DOHH2 (cell line): ENCODE data around the gene FBRSL1.

Source experiments
- H3F3A ChIP-seq: fragments of 200-600 bp; sonication (generic), shearing (Covaris generic); 2 replicates; pipeline ENCODE4 v1.6.0; 2016; ENCODE audit warnings: antibody characterized with exemption, mild to moderate bottlenecking; ENCODE audit not compliant: control insufficient read depth, insufficient read depth
- H3K27ac ChIP-seq: fragments of 200-600 bp; sonication (generic); 2 replicates; pipeline ENCODE4 v1.5.1; 2014; ENCODE audit warnings: low read depth, mild to moderate bottlenecking, low read length, moderate library complexity
- H3K27me3 ChIP-seq: fragments of 200-600 bp; sonication (generic); 2 replicates; pipeline ENCODE4 v1.6.1; 2014; ENCODE audit warnings: mild to moderate bottlenecking, low read length, mixed read lengths; ENCODE audit not compliant: control insufficient read depth
- H3K36me3 ChIP-seq: fragments of 200-600 bp; sonication (generic); 2 replicates; pipeline ENCODE4 v1.6.1; 2014; ENCODE audit warnings: mild to moderate bottlenecking, low read length, moderate library complexity, mixed read lengths; ENCODE audit not compliant: control insufficient read depth
- H3K4me1 ChIP-seq: fragments of 200-600 bp; sonication (generic); 2 replicates; pipeline ENCODE4 v1.6.1; 2014; ENCODE audit warnings: mild to moderate bottlenecking, low read length, mixed read lengths; ENCODE audit not compliant: control insufficient read depth
- H3K4me2 ChIP-seq: fragments of 200-600 bp; sonication (generic); 2 replicates; pipeline ENCODE4 v1.6.0; 2014; ENCODE audit warnings: mild to moderate bottlenecking, low read length, moderate library complexity
- H3K4me3 ChIP-seq: fragments of 200-600 bp; sonication (generic); 2 replicates; pipeline ENCODE4 v1.5.1; 2014; ENCODE audit warnings: mild to moderate bottlenecking, low read length, mixed read lengths
- H3K79me2 ChIP-seq: fragments of 200-600 bp; sonication (generic); 2 replicates; pipeline ENCODE4 v1.6.1; 2014; ENCODE audit warnings: mild to moderate bottlenecking, low read length, mixed read lengths; ENCODE audit not compliant: control insufficient read depth
- H3K9me2 ChIP-seq: fragments of 200-600 bp; sonication (generic); replicated peaks from 2 replicates; pipeline ENCODE4 v1.6.1; 2014; ENCODE audit warnings: mild to moderate bottlenecking, low read length, mixed read lengths; ENCODE audit not compliant: control insufficient read depth
- H3K9me3 ChIP-seq: fragments of 200-600 bp; sonication (generic); 2 replicates; pipeline ENCODE4 v1.6.1; 2014; ENCODE audit warnings: antibody characterized with exemption, low read length, mixed read lengths; ENCODE audit not compliant: control insufficient read depth, insufficient read depth
- H4K20me1 ChIP-seq: fragments of 200-600 bp; sonication (generic); 2 replicates; pipeline ENCODE4 v1.6.0; 2014; ENCODE audit warnings: low read depth, mild to moderate bottlenecking, antibody characterized with exemption, low read length, moderate library complexity; ENCODE audit not compliant: control insufficient read depth, insufficient read depth
- CTCF ChIP-seq: fragments of 200-600 bp; sonication (generic); IDR thresholded peaks from one replicate; pipeline ENCODE4 v1.5.1; 2014; ENCODE audit warnings: antibody characterized with exemption, mild to moderate bottlenecking, low read depth, low read length; ENCODE audit not compliant: poor library complexity, severe bottlenecking
- EZH2phosphoT487 ChIP-seq: fragments of 200-600 bp; sonication (generic); IDR thresholded peaks from 2 replicates; pipeline ENCODE4 v1.6.1; 2017; ENCODE audit warnings: borderline replicate concordance, mild to moderate bottlenecking, antibody characterized with exemption, low read length, moderate library complexity, mixed read lengths

The FBRSL1 gene

GRCh38 chr12:132478433-132478803 lies 11.5 kb upstream of the FBRSL1 start:
- 0 out of 2 replicates have a peak, but pooled peaks cover 3% of the 10 kb centered on the region for H3F3A ChIP-seq
- H3K36me3 ChIP-seq: no peaks in the 10 kb centered on the region
- H3K27ac ChIP-seq: no peak overlapping the region
- no peaks in the 10 kb centered on the region for H3K79me2 ChIP-seq
- H3K4me1 ChIP-seq: peaks cover 25% of the 10 kb centered on the region
- peaks cover 6% of the 10 kb centered on the region for H3K27me3 ChIP-seq
- H3K4me3 ChIP-seq: no peak overlapping the region
- TF ChIP-seq CTCF (no peak), EZH2phosphoT487 (no peak)
- H3K9me2 ChIP-seq: no peaks in the 10 kb centered on the region
- H3K9me3 ChIP-seq: peaks cover 2% of the 10 kb centered on the region; the same call in 1 of the 2 replicates
- H4K20me1 ChIP-seq: no peaks in the 10 kb centered on the region
- no peak overlapping the region for H3K4me2 ChIP-seq

DNA sequence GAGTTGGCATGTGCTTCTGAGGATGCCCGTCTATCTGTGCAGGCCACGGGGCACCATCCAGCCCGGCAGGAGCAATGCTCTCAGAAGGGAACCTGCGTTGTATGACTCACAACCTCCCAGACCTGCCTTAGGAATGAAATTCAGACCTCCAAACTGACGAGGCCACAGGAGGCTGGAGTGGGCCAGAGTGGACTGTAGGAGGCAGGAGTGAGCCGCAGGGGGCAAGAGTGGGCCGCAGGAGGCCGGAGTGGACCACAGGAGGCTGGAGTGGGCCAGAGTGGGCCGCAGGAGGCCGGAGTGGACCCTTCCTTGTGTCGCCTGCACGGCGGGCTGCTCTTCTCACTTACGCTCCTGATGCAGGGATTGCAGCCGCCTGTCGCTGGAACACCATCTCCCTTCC lies 11.1 kb upstream of the FBRSL1 start:
- H3K79me2 ChIP-seq: no peaks in the 10 kb centered on the region
- TF ChIP-seq EZH2phosphoT487 (no peak), CTCF (peak; percentile 22)
- no peak overlapping the region for H3K4me3 ChIP-seq
- H3K9me3 ChIP-seq: peaks cover 2% of the 10 kb centered on the region; the same call in 1 of the 2 replicates
- H3K4me1 ChIP-seq: peaks cover 25% of the 10 kb centered on the region
- H4K20me1 ChIP-seq: no peaks in the 10 kb centered on the region
- no peak overlapping the region for H3K4me2 ChIP-seq
- H3K27ac ChIP-seq: no peak overlapping the region
- H3K9me2 ChIP-seq: no peaks in the 10 kb centered on the region
- peaks cover 6% of the 10 kb centered on the region for H3K27me3 ChIP-seq
- H3K36me3 ChIP-seq: no peaks in the 10 kb centered on the region
- H3F3A ChIP-seq: 0 out of 2 replicates have a peak, but pooled peaks cover 3% of the 10 kb centered on the region

GRCh38 chr12:132479291-132479690 lies 10.7 kb upstream of the FBRSL1 start:
- no peaks in the 10 kb centered on the region for H4K20me1 ChIP-seq
- peaks cover under 1% of the 10 kb centered on the region; the same call in 1 of the 2 replicates for H3K9me3 ChIP-seq
- H3K36me3 ChIP-seq: no peaks in the 10 kb centered on the region
- H3K79me2 ChIP-seq: no peaks in the 10 kb centered on the region
- peaks cover 21% of the 10 kb centered on the region for H3K4me1 ChIP-seq
- H3K4me2 ChIP-seq: no peak overlapping the region
- H3K27ac ChIP-seq: no peak overlapping the region
- no peaks in the 10 kb centered on the region for H3K9me2 ChIP-seq
- H3K27me3 ChIP-seq: peaks cover 6% of the 10 kb centered on the region
- 0 out of 2 replicates have a peak, but pooled peaks cover under 1% of the 10 kb centered on the region for H3F3A ChIP-seq
- H3K4me3 ChIP-seq: no peak overlapping the region
- TF ChIP-seq CTCF: no peak
- TF ChIP-seq EZH2phosphoT487: no peak
